Suppressor macrophage (primary cell): ENCODE data around the gene FAM131B.
"Not testable (repeated sequence)": the region's sequence is repeated elsewhere in the genome, so short reads cannot be mapped to it uniquely, and the experiment has no call there.

Experiments used
- DNase-seq, 4 experiments: peaks; one replicate each; pipeline ENCODE4 v3.0.0-alpha.2; 2020 to 2022
- total RNA-seq, 17 experiments: gene quantifications; one replicate each; lab custom pipeline; 2026; ENCODE audit warnings: mixed read lengths in 6 of 17, inconsistent platforms in 3 of 17; lab: John Stamatoyannopoulos, UW

Gene FAM131B
- 0.34 to 16.3 (median 5.0) reads per million in 17 experiments for total RNA-seq

DNA sequence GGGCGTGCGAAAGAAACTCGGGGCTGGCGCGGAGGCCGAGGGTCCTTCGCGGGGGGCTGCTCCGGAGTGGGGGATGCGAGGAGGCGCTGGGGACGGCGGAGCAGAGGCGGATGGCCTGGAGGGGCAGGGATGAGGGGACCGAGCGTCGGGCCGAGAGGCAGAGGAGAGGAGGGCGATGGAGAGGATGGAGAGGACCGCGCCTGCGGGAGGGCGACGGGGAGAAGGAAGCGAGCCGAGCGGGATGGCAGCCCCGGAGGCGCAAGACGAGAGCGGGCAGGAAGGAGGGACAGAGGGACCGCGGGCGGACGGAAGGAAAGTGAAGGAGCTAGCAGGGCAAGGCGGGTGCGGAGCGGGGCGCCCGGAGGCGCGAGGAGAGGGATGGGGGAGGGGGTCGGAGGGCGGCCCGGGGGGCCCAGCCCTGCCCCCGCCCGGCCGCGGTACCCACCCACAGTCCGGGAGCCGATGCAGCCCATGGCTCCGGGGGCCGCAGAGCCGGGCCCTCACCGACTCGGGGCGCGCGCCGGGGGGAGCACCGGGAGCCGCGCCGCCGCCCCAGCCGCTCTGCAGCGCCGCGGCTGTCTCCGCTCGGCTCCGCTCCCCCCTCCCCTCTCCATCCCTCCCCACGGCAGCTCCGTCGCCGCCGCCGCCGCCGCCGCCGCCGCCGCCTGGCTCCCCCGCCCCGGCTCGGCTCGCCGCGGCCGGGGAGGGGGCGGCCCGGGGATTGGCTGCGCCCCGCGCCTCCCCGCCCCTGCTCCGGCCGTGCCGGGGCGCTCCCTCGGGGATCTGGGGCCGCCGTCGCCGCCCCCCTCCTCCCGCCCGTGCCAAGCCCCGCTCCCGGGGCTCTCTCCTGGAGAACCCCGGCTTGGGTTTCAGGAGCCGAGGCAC, at the start of gene FAM131B:
TSS of gene FAM131B (minus strand) at position 583 of the 885 bp plus-strand sequence. CDS start at position 473, 110 bp downstream.
- peak in 2 of 4 experiments; percentile 40 to 58 for DNase-seq

DNA sequence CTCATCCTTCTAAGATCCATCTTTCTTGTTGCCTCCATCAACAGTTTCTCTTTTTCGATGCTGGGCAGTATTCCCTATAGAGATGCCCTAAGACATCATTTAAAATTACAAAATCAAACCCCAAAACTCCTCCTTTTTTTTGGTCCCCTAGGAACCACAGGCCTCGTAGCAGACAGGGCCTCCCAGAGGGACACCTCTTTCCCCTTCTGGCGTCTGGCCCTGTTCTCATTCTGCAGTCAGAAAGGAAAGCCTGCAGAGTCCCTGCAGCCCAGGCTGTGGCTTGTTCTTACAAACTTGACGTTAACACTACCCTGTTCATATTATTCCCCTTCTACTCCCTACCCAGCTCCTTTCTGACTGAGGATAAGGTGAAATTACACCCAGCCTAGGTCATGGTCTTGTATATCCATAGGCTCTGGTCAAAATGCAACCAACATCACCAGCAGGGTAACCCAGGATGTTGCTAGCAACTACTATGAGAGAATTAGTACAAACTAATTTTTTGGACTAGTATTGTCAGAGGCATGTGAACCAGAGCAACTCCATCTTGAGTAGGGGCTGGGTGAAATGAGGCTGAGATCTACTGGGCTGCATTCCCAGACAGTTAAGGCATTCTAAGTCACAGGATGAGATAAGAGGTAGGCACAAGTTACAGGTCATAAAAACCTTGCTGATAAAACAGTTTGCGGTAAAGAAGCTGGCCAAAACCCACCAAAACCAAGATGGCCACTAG, 49.6 kb upstream of the FAM131B start:
- DNase-seq, result no peak

DNA sequence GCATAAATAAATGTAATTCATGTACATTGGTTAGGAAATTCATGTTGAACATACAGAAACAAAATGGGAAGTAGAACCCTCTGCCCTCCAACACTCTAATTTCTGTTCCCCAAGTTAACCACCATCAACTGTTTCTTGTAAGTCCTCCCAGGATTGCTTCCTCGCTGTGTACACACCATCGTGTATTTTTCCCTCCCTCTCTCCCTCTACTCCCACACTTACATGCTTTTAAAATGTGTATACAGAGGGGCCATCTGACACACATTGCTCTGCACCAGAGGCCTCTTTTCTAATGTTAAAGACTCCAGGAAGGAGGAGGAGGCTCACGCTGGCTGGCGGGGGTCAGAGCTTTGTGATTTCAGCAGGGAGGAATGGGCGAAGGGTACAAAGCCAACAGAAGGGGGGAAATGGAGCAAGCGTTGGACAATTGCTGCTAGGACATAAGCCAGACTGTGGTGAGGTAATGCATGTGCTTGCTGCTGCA, 48.0 kb upstream of the FAM131B start:
- DNase-seq, result peak; percentile 62 to 86 (median 74)

DNA sequence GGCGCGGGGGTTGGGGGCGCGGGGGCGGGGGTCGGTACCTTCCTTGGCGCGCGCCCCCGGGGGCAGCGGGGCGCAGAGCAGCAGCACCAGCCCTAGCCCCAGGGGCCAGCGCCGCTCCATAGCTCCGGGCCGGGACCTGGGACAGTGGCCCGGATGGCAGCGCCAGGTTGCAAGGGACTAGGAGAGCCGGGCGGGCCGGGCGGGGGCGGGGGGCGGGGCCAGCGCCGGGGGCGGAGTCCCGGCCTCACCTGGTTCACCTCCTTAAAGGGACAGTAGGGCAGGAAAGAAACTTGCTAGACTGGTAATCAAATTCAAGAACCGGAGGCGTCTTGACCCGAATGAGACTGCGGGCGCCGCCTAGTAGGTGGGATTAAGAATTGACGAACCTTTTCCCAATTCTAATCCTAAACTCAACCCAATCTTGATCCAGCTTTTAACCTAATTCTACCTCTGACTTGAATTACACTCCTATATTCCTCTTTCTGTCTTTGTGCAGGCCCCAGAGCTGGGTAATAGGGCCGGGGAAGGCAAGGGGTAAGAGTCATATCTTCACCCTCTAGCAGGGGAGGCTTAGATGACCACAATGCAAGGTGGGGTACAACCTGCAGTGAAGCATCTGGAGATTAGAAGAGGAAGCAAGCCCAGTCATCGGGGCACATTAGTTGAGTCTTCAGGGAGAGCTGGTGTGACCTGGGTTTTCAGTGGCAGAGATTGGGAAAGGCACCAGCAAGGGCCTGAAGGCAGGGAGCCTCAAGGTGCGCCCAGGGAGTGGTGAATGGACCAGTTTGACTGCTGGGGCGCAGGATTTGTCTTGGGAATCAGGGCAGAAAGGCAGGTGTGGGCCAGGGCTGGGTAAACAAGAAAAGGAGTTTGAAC, 46.4 kb upstream of the FAM131B start, which contains the start of gene EPHA1:
TSS of gene EPHA1 (minus strand) at position 171 of the 876 bp plus-strand sequence. CDS start at position 120, 51 bp downstream.
- peak in 3 of 4 experiments; percentile 21 to 54 (median 48) for DNase-seq

DNA sequence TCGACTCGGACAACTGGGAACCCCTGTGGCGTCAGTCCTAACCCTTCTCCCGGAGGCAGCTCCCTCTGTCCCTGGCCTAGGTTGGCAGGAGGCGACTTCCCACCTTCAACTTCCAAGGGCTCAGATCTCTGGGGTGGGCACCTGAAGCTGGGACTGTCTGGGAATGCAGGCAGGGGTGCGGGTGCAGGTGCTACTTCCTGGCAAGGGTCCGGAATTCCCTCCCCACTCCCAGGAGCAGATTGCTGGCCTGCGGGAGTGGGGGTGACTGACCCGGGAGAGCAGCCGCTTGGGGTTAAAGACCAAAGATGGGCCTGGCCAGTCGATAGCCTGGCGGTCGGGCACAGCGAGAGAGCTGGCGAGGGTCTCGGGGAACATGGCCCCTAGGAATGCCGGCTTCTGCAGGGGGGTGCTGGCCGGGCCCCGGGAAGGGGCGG, 45.8 kb upstream of the FAM131B start:
- no peak for DNase-seq

DNA sequence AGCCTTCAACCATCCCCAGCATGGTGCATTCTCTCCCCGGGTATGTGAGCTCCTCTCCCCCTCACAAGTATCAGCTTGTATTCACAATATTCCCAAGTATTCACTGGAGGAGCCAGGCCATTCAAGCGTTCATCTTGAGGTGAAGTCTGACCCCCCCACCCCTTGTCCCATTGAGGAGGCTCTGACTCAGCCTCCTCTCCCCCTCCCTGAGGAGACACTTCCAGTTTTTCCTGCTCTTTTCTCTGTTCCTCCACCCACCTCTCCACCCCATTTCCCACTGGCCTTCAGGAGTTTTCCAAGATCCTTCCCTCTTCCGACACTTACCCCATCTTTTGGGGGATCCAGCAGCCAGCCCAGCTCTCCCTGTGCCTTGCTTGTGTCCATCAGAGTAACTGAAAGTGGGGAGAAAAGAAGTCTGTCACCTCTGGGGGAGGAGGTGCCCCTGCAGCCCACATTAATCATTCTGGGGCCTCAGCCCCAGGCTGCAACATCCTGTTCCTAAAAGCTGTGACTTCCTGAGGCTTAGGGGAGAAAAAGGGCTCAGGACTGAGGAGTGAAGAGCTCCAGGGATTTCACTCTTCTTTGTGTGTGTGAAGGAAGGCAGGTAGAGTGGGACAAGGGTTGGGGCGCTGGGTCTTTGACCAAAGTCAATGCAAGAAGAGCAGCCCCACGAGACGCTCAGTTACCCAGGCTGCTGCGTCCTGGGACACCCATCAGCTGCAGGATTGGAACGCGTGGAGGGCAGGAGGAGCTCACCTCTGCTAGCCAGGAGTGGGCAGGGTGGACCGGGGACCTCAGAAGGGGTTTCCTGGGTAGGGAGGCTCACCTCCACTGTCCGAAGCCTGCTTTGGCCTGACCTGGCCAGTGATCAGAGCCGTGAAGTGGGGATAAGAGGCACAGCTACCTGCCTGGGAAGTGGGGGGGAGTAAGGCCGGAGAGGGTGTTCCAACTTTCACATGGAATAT, 45.1 kb upstream of the FAM131B start:
- DNase-seq, result peak in 3 of 4 experiments; percentile 29 to 48 (median 39)

DNA sequence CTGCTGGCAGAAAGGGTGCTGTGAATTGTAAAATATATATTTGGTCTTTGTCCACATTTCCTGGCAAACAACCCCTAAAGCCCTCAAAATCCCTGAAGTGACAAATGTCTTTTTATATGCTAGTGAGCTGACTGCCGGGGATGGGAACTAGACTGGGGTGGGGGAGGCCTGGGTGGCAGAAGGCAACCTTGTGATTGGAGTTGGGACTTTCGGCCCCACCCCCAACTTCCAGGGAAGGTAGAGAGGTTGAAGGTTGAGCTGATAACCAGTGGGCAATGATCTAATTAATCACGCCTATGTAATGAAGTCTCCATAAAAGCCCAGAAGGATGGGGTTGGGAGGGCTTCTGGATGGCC, 43.5 kb upstream of the FAM131B start:
- DNase-seq, result no peak

DNA sequence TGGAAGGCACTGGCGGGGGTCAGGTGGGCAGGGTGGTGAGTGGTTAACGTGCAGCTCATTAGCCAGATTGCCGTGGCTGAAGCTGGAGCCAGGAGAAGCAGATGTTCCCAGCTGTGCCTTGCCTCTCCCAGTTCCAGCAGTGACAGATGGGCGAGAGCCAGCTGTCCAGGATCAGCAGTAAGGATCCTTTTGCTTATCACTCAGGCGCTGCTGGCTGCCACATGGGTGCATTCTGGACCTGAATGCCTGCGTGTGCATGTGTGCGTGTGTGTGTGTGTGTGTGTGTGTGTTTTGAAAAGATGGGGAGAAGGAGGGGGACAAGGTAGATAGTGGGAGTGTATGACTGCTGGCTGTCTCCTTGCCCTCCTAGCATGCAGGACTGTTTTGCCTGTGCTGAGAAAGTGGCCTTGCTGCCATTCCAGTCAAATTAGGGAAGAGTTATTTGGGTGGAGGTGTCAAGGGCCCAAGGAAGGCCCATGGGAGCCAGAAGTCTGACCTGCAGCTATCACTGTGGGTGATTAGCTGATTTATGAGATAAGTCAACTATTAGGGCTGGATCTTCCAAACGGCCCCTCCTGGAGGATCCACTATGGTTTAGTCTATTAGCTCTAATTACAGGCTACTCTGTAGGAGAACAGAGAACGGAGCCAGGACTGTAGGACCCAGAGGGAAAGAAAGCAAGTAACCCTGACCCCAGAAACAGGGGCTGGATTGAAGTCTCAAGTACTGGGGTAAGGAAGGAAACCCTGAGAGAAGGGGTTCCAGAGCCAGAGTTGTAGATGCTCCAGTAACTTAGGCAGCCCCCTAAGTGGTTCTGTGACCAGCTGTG, 42.9 kb upstream of the FAM131B start:
- no peak for DNase-seq

DNA sequence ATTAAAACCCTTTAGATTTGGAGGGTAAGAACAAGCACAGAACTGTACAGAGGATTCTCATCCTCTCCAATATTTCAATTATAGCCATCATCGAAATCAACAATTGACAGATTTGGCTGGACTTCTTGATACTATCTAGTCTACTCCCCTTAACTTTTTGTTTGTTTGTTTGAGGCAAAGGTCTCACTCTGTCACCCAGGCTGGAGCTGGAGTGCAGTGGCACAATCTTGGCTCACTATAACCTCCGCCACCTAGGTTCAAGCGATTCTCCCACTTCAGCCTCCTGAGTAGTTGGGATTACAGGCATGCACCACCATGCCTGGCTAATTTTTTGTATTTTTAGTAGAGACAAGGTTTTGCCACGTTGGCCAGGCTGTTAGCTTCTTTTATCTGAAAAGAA, 39.7 kb upstream of the FAM131B start:
- not testable (repeated sequence) for DNase-seq

DNA sequence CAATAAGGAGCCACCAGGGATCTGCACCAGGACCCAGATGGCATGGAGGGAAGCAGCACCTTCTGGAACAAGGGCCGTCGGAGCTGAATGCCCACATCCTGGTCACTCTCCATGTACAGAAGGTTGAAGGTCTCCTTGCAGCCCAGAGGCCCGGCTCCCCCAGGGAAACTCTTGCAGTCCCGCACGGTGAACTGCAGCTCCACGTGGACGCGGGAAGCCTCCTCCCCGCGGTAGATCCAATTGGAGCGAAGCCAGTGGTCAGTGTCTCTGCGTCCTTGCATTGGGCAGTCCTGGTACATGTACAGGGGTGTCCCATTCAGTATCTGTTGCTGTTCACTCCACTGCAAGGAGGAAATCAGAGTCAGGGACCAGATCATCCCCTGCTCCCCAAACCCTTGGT, 38.8 kb upstream of the FAM131B start:
- no peak for DNase-seq

DNA sequence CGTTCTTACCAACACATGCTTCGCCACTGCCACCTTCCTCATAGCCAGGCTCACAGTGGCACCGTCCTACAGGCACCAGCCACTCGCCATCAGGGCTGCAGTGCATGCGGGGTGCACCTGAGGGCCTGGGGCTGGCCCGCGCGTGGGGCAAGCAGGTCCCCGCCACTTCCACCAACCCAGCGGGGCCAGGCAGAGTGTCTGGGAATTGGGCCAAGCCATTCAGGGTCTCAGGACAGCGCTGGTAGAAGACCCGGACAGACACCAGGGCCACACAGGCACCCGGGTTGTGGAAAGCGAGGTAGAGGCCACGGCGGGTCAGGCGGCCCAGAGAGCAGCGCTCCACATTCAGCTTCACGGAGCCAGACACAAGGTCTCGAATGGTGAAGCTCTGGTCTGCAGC, 37.1 kb upstream of the FAM131B start:
- DNase-seq, result no peak

DNA sequence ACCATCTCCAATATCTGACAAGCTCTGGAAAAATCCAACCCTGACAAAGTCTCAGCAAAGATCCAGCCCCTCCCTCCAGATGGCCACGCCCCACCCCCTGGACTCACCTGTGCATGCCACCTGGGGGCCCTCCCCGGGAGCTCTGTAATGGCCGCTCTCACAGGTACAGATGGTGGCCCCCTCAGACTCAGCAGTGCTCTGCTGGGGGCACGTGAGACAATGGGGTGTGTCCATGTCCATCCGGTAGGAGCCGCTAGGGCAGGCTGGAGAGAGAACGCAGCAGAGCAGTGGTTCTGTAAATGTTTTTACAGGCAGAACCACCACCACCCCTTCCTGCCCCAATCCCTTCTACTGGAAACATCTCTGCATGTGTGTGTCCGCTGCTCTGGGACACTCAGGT, 36.6 kb upstream of the FAM131B start:
- no peak for DNase-seq

DNA sequence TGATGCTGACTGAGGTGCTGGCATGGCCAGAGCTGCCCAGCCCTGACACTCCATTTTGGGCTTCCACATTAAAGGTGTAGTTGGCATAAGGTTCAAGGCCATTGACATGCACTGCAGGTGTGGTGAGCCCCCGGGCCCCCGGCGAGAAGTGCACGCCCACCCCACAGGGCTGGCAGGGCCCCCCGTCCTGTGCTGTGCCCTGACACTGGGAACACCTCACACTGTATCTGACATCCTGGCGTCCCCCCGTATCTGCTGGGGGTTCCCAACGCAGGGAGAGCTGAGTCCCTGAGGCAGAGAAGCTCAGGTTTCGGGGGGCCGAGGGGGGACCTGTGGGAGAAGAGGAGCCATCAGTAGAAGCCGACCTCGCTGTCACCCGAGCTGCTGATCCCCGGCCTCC, 36.1 kb upstream of the FAM131B start:
- DNase-seq, result no peak

DNA sequence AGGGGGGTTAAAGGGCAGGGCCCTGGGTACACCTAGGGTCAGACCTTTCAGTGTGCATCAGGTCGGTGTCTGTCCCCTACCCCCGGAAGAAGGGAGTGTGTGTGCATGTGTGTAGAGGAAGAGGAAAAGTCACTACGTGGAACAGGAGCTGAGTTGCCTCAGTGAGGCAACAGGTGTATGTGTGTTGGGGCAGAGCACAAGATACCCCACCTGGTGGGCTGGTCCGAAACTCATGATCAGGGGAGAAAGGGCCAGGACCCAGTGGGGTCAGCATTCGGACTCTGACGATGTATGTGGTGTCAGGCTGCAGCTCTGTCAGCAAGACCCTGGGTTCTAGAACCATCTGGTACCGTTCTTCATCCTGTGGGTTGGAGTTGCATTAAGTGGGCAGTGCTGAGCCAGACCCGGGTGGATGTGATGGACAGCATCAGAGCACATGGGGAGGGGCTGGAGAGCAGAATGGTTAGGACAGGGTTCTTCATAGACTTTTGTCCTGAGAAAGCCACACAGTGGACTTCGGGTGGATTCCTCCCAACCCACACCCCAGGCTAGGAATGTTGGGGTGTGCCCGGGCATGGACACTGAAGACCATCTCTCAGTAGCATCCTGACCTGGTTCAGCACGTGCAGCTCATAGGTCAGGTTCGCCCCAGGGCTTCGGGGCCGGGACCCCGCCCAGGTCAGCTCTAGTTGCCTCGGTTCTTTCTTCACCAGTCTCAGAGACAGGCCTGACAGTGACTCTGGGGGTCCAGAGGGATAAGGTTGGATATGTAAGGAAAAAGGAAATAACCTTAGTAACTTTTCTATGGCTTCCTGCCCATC, 35.4 kb upstream of the FAM131B start:
- no peak for DNase-seq

DNA sequence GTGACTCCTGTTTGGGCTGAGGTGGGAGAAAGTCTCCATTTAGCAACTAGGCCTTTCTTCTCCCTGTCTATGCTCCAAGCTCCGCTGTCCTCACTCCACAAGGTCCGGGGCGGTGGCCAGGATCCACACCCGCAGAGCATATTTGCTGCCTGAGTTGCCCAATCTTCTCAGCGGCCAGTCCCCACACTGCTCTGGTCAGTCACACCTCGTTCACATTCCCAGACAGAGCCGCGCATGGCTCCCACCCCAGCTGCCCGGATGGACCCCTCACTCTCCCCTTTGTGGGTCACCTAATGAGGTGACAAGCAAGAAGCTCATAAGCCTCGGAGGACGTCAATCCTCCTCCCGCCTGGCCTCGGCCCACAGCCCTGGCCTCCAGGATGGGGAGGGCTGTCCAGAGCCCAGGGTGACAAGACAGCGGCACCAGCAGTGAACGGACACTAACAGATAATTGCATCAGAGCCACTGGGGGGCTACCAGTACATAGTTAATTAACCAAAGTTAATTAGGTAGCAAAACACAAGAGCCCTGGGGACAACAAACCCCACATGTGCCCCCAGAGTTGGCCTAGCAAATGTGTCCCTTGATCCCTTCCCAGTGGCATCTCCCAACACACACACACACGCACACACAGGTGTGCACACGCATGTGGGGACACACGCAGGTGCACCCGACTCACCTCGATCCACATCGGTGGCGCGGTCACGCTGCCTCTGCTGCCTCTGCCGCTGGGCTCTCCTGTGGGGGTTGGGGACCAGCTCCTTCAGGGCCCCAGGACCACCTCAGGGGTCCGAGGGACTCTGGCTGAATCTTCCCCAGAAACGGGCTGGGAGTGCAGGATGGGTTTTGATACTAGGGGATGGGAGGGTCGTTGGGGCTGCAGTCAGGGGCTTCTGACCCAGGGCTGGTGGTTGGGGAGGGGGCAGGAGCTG, 34.4 kb upstream of the FAM131B start:
- no peak for DNase-seq

DNA sequence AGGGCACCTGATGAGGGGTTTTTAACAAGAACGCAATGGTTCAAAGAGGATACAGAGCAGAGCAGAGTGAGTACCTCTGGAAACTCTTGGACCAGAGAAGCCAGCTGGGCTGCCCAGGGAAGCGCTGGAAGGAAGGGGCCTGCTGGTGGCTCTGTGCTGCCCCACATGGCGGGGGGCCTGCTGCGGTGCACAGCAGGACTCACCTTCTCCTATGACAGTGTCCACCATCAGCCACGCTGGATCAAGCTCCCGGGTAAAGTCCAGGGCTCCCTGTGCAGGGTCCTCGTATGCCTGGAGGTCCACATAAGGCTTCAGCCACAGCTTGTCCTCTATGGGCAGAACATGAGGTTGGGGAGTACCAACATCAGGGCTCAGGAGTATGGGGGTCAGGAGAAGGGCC, 33.7 kb upstream of the FAM131B start:
- no peak for DNase-seq

DNA sequence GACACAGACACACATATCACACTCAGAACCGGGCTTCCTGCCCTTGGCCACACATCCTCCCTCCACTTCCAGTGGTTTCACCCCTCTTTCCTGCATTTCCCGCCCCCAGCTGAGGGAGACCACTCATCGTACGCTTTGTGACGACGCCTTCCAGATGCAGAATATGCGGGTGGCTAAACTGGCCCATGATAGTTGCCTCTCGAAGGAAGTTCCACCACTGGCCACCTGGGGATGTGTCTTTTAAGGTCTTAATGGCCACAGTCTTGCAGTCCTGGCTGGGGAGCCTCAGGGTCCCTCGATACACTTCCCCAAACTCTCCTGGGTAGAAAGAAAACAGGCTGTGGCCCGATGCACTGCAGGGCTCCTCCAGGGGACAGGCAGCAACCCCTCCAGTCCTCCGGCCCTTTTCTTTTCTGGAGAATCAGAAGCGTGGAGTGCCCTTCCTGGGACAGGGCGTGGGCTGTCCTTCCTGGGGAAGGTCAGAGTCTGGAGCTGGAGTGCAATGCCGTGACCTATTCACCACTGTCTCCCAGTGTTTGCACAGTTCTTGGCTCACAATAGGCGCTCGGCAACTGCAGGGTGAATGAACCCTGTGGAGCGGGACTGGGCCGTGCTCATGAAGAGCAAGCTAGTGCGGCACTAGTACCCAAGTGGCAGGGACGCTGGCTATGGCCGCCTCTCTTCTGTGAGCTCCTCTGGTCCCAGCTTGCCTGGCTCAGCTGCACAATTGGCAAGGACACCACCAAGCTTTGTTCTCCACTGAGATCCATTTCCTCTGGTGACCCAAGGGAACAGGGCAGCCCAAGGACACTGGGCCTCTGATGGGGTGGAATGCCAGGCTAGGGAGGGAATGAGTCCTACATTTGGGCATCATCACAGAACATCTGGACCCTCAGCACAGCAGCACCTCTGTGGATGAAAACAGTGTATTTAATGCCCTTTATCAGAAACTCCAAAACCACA, 33.0 kb upstream of the FAM131B start:
- DNase-seq, result peak; percentile 62 to 76 (median 72)
